IPS DF 6.9 (cell line): ENCODE data around the gene ADAMTS14.

ENCODE experiments used
- DNase-seq: peaks from one replicate; pipeline ENCODE4 v3.0.0-alpha.2; 2013; ENCODE audit warnings: low read depth, low spot score
- H3K27ac ChIP-seq: one replicate; pipeline ENCODE4 v1.5.1; 2013; ENCODE audit warnings: low read length, control low read depth
- H3K27me3 ChIP-seq: 2 replicates; pipeline ENCODE4 v1.6.1; 2013; ENCODE audit warnings: mild to moderate bottlenecking, low read length; ENCODE audit not compliant: control insufficient read depth, insufficient read depth
- H3K36me3 ChIP-seq: 2 replicates; pipeline ENCODE4 v1.6.1; 2013; ENCODE audit warnings: low read length; ENCODE audit not compliant: control insufficient read depth, insufficient read depth
- H3K4me1 ChIP-seq: 2 replicates; pipeline ENCODE4 v1.6.1; 2013; ENCODE audit warnings: low read length; ENCODE audit not compliant: control insufficient read depth, insufficient read depth
- H3K4me3 ChIP-seq: 2 replicates; pipeline ENCODE4 v1.5.1; 2013; ENCODE audit warnings: mild to moderate bottlenecking, low read length
- H3K9me3 ChIP-seq: 2 replicates; pipeline ENCODE4 v1.6.1; 2013; ENCODE audit warnings: low read length, inconsistent platforms; ENCODE audit not compliant: control insufficient read depth, insufficient read depth
- WGBS: extraction: QIAGEN DNeasy Blood & Tissue Kit; methylation state at CpG from one replicate; pipeline ENCODE4 v1.1.7; 2013; ENCODE audit warnings: mixed read lengths, missing lambda C conversion rate; ENCODE audit not compliant: insufficient read length, insufficient coverage; 5-methylcytosine and 5-hydroxymethylcytosine counted together

The ADAMTS14 gene

GRCh38 chr10:70773965-70774809, 101.9 kb downstream of the ADAMTS14 start:
- no peaks in the 10 kb centered on the region for H3K27me3 ChIP-seq
- no CpG with 5 or more reads among the region's 14 CpGs for WGBS
- no peaks in the 10 kb centered on the region for H3K9me3 ChIP-seq
- H3K4me1 ChIP-seq: no peaks in the 10 kb centered on the region
- no peak for DNase-seq
- H3K4me3 ChIP-seq: no peak overlapping the region
- H3K36me3 ChIP-seq: no peaks in the 10 kb centered on the region
- H3K27ac ChIP-seq: no peak overlapping the region

DNA sequence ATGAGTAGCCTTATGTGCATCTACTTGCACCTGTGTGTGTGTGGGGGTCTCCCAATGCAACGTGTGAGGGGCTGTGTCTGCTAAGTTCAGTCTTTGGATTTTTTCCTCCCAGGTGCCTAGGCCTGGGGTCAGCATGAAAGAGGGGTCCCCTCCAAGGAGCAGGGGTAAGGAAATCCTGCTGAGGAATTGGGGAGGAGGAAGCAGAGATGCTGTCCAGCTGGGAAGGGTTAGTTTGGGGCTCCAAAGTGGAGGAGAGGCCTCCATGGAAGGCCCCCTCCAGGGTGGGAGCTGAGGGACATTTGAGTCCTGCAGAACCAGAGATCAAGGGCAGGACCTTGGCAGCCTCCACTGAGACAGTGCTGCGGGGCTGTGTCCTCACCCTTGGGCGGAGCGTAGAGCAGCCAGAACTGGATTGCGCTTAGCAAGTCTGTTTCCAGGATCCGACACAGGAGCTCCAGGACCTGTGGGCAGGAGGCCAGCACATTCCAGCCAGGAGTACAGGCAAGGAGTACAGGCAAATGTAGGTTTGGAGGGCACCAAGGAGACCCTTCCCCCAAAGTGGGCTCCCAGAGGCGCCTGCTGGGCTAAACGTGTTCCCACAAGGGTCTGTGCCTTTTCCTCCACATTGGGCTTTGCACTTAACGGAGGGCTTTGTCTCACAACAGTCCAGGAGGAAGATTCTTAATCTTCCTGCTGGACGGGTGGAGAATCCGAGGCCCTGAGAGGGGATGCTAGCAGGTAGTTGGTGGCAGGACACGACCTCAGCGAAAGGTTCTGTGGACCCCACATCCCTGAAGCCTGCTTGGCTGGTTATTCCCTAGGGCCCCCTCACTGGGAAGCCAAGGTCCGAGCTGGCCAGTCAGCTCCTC, 102.7 kb downstream of the ADAMTS14 start:
- no peak overlapping the region for H3K27ac ChIP-seq
- H3K4me1 ChIP-seq: no peaks in the 10 kb centered on the region
- H3K9me3 ChIP-seq: no peaks in the 10 kb centered on the region
- H3K36me3 ChIP-seq: no peaks in the 10 kb centered on the region
- no peaks in the 10 kb centered on the region for H3K27me3 ChIP-seq
- H3K4me3 ChIP-seq: no peak overlapping the region
- no CpG with 5 or more reads among the region's 14 CpGs for WGBS
- DNase-seq: no peak

GRCh38 chr10:70775679-70776454, 103.6 kb downstream of the ADAMTS14 start:
- Histone ChIP-seq H3K36me3 (no peaks in the 10 kb centered on the region), H3K27me3 (no peaks in the 10 kb centered on the region), H3K27ac (no peak overlapping the region), H3K9me3 (no peaks in the 10 kb centered on the region), H3K4me1 (no peaks in the 10 kb centered on the region), H3K4me3 (no peak overlapping the region)
- no peak for DNase-seq
- WGBS: no CpG with 5 or more reads among the region's 13 CpGs

DNA sequence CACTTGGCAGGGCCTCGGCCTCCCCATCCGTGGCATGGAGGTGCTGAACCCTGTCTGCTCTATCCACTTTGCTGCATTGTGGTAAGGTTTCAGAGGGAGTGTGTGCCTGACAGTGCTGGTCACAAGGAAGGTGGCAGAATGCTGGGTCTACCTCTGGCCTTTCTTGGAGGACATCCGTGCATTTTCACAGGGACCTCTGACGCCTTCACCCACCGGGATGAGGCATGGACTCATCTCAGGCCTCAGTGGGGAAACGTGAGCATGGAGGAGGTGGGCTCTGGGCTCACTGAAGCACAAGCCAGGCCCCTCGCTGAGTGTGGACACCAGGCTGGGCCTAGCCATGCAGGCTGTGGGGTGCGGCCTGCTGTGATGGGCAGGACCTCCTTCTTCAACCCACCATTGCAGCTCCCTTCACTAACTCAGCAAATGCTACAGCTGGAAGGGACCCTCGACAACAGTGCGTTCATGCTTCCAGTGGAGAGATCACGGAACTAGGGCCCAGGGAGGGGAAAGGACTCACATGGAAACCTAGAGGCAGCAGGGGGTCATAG, 104.2 kb downstream of the ADAMTS14 start:
- Histone ChIP-seq H3K9me3 (no peaks in the 10 kb centered on the region), H3K36me3 (no peaks in the 10 kb centered on the region), H3K27ac (no peak overlapping the region), H3K27me3 (no peaks in the 10 kb centered on the region), H3K4me3 (no peak overlapping the region), H3K4me1 (no peaks in the 10 kb centered on the region)
- no CpG with 5 or more reads among the region's 11 CpGs for WGBS
- no peak for DNase-seq

DNA sequence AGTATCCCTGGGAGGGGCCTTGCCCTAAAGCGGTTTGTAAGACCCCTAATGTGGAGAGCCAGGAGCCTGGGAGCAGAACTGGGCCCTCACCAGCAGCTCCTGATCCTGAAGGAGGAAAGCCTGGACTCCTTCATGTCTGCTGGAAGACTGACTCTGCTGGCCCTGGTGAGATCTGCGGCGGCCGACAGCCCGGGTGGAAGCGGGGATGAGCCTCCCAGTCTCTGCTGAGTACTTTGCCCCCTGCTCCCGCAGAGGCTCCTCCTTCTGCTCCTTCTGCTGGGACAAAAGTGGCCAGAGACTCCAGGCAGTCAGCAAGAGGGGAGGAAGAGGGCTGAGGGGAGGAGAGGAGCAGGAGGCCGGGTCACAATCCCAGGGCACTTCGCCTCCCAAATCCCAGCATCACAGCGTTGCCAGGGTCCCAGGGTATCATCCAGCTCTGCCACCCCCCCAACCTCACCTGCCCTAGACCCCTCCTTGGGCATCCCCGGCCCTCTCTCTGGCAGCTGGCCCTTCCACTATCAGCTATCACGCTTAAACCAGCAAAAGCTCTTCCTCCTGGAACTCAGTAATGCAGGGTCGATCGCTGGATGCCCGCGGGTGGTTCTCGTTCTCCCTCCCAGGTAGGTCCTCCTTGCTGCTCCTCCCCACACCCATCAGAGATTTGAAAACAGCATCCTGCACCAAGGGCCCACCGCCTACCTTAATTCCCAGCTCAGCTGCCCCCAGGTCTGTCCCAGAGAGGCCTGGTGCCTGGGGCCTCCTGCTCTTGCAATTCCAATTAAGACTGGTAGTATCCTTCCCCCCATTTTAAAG, 105.0 kb downstream of the ADAMTS14 start:
- no peak for DNase-seq
- Histone ChIP-seq H3K4me3 (no peak overlapping the region), H3K4me1 (no peaks in the 10 kb centered on the region), H3K36me3 (no peaks in the 10 kb centered on the region), H3K27ac (no peak overlapping the region), H3K9me3 (no peaks in the 10 kb centered on the region), H3K27me3 (no peaks in the 10 kb centered on the region)
- no CpG with 5 or more reads among the region's 18 CpGs for WGBS

- H3K9me3 ChIP-seq: no peaks in the 10 kb centered on the region
- H3K27ac ChIP-seq: no peak overlapping the region
- DNase-seq: no peak
- H3K27me3 ChIP-seq: no peaks in the 10 kb centered on the region
- no peaks in the 10 kb centered on the region for H3K4me1 ChIP-seq
- no peaks in the 10 kb centered on the region for H3K36me3 ChIP-seq
- no CpG with 5 or more reads among the region's 9 CpGs for WGBS
- H3K4me3 ChIP-seq: no peak overlapping the region
Measured at GRCh38 chr10:70778267-70778924, 106.1 kb downstream of the ADAMTS14 start.

DNA sequence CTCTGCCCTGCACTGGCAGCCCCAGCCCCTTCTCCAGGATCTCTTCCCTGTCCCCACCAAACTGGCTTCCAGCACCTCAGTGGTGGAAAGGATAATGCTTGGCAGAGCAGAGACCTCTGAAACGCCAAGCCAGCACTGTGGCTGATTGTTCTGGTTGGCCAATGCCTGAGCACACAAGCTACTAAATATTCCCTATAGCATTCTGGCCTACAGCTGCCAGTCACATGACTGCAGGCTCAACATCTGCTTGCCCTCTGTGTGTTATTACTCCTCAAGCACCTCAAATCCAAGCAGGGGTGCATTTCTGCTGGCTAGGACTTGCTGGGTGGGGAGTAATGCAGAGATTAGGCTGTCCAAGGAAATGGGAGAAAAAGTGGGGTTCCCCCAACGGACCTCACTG, 106.8 kb downstream of the ADAMTS14 start:
- H3K4me1 ChIP-seq: no peaks in the 10 kb centered on the region
- H3K36me3 ChIP-seq: no peaks in the 10 kb centered on the region
- WGBS: no CpG with 5 or more reads among the region's 2 CpGs
- no peak overlapping the region for H3K27ac ChIP-seq
- no peak for DNase-seq
- no peaks in the 10 kb centered on the region for H3K9me3 ChIP-seq
- no peak overlapping the region for H3K4me3 ChIP-seq
- no peaks in the 10 kb centered on the region for H3K27me3 ChIP-seq

GRCh38 chr10:70779511-70780369, 107.4 kb downstream of the ADAMTS14 start:
- Histone ChIP-seq H3K4me3 (no peak overlapping the region), H3K27me3 (no peaks in the 10 kb centered on the region), H3K4me1 (no peaks in the 10 kb centered on the region), H3K36me3 (no peaks in the 10 kb centered on the region), H3K9me3 (no peaks in the 10 kb centered on the region), H3K27ac (no peak overlapping the region)
- no CpG with 5 or more reads among the region's 16 CpGs for WGBS
- no peak for DNase-seq

DNA sequence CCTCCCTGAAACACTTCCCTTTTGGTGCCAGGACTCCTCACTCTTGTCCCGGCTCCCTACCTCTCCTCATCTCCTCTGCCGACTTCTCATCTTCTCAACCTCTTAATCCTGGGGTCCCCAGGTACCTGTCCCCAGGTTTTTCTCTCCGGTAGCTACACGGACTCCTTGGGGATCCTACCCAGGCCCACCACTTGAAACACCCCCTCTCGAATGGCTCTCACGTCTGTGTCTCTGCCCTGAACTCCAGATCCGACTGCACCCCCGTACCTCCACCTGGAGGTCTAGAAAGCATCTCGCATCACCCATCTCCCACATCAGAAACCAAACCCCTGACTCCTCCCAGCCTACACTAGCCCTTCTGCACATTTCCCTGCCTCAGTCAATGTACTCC, 108.1 kb downstream of the ADAMTS14 start:
- Histone ChIP-seq H3K36me3 (no peaks in the 10 kb centered on the region), H3K27me3 (no peaks in the 10 kb centered on the region), H3K9me3 (no peaks in the 10 kb centered on the region), H3K4me3 (no peak overlapping the region), H3K4me1 (no peaks in the 10 kb centered on the region), H3K27ac (no peak overlapping the region)
- no CpG with 5 or more reads among the region's 9 CpGs for WGBS
- no peak for DNase-seq
